ENCODE measurements around the gene KIAA1217. TPM values are rescaled to one million over a fixed set of nuclear protein-coding genes. Genes with fewer than 3 reads are reported as not detected.

KIAA1217 gene
- total and polyA plus RNA-seq, 2 experiments from 2014 or later = 5.4 to 8.1 TPM

- DNase-seq = no peak
- H4K20me1 ChIP-seq (ENCODE audit: insufficient read depth) = no peaks in the 10 kb centered on the region
- H3K79me2 ChIP-seq (ENCODE audit: insufficient read depth) = no peaks in the 10 kb centered on the region
- in situ Hi-C loops (cut with MboI) = no loop called here
- peaks cover 10% of the 10 kb centered on the region for H3K4me1 ChIP-seq (ENCODE audit: insufficient read depth)
- H3K27ac ChIP-seq = no peak overlapping the region
- no peaks in the 10 kb centered on the region for H3K27me3 ChIP-seq (replicated peaks; ENCODE audit: insufficient read depth)
- TF ChIP-seq EZH2phosphoT487 (IDR thresholded peaks at IDR 0.05; ENCODE audit: insufficient read depth, low read depth) (no peak), EZH2 (IDR thresholded peaks at IDR 0.05; ENCODE audit: insufficient read depth, poor library complexity, severe bottlenecking) (no peak)
- H3K9ac ChIP-seq = no peak overlapping the region
- H3K9me2 ChIP-seq (ENCODE audit: insufficient read depth) = no peaks in the 10 kb centered on the region
- 92 to 94% methylated on average over 3 of the region's 3 CpGs for WGBS, 2 experiments (ENCODE audit: low coverage in 1 of 2, low lambda C conversion rate in 2 of 2, missing lambda C conversion rate in 2 of 2)
- H3K4me2 ChIP-seq (ENCODE audit: unreplicated experiment) = no peak overlapping the region
- H3F3A ChIP-seq (ENCODE audit: insufficient read depth) = no peaks in the 10 kb centered on the region; the same call in 1 of the 2 replicates
- H3K9me3 ChIP-seq (ENCODE audit: low read depth) = no peaks in the 10 kb centered on the region
- H3K36me3 ChIP-seq (ENCODE audit: low read depth) = no peaks in the 10 kb centered on the region
- H3K4me3 ChIP-seq = no peak overlapping the region
- no peak overlapping the region for H2AFZ ChIP-seq
These were observed 275.8 kb downstream of the KIAA1217 start for GRCh38 chr10:24484771-24485170.

- no peak overlapping the region for H3K9ac ChIP-seq
- H3K9me3 ChIP-seq (ENCODE audit: low read depth) = no peaks in the 10 kb centered on the region
- no peak overlapping the region for H3K4me3 ChIP-seq
- no peaks in the 10 kb centered on the region for H4K20me1 ChIP-seq (ENCODE audit: insufficient read depth)
- H3K79me2 ChIP-seq (ENCODE audit: insufficient read depth) = no peaks in the 10 kb centered on the region
- H3K36me3 ChIP-seq (ENCODE audit: low read depth) = no peaks in the 10 kb centered on the region
- H2AFZ ChIP-seq = no peak overlapping the region
- 71 to 79% methylated on average over 5 of the region's 5 CpGs for WGBS, 2 experiments (ENCODE audit: low coverage in 1 of 2, low lambda C conversion rate in 2 of 2, missing lambda C conversion rate in 2 of 2)
- no peaks in the 10 kb centered on the region for H3K9me2 ChIP-seq (ENCODE audit: insufficient read depth)
- in situ Hi-C loops (cut with MboI) = no loop called here
- no peaks in the 10 kb centered on the region; the same call in 1 of the 2 replicates for H3F3A ChIP-seq (ENCODE audit: insufficient read depth)
- H3K4me2 ChIP-seq (ENCODE audit: unreplicated experiment) = no peak overlapping the region
- H3K27me3 ChIP-seq (replicated peaks; ENCODE audit: insufficient read depth) = no peaks in the 10 kb centered on the region
- H3K27ac ChIP-seq = no peak overlapping the region
- H3K4me1 ChIP-seq (ENCODE audit: insufficient read depth) = peaks cover 10% of the 10 kb centered on the region
- TF ChIP-seq EZH2 (IDR thresholded peaks at IDR 0.05; ENCODE audit: insufficient read depth, poor library complexity, severe bottlenecking) = no peak
- no peak for TF ChIP-seq EZH2phosphoT487 (IDR thresholded peaks at IDR 0.05; ENCODE audit: insufficient read depth, low read depth)
- DNase-seq = no peak
These were observed 276.4 kb downstream of the KIAA1217 start for GRCh38 chr10:24485304-24485703.

- H3K4me1 ChIP-seq (ENCODE audit: insufficient read depth) = peaks cover 7% of the 10 kb centered on the region
- TF ChIP-seq EZH2 (IDR thresholded peaks at IDR 0.05; ENCODE audit: insufficient read depth, poor library complexity, severe bottlenecking) (no peak), EZH2phosphoT487 (IDR thresholded peaks at IDR 0.05; ENCODE audit: insufficient read depth, low read depth) (no peak)
- no peak overlapping the region for H3K27ac ChIP-seq
- no peaks in the 10 kb centered on the region for H3K27me3 ChIP-seq (replicated peaks; ENCODE audit: insufficient read depth)
- in situ Hi-C loops (cut with MboI) = no loop called here
- 77% methylated on average over 5 of the region's 5 CpGs for WGBS, 2 experiments (ENCODE audit: low coverage in 1 of 2, low lambda C conversion rate in 2 of 2, missing lambda C conversion rate in 2 of 2)
- no peak for DNase-seq
- no peaks in the 10 kb centered on the region for H3K9me3 ChIP-seq (ENCODE audit: low read depth)
- H3K4me2 ChIP-seq (ENCODE audit: unreplicated experiment) = no peak overlapping the region
- H3K9ac ChIP-seq = no peak overlapping the region
- H3K9me2 ChIP-seq (ENCODE audit: insufficient read depth) = no peaks in the 10 kb centered on the region
- no peak overlapping the region for H2AFZ ChIP-seq
- H3K79me2 ChIP-seq (ENCODE audit: insufficient read depth) = no peaks in the 10 kb centered on the region
- no peaks in the 10 kb centered on the region; the same call in 1 of the 2 replicates for H3F3A ChIP-seq (ENCODE audit: insufficient read depth)
- no peaks in the 10 kb centered on the region for H4K20me1 ChIP-seq (ENCODE audit: insufficient read depth)
- H3K4me3 ChIP-seq = no peak overlapping the region
- H3K36me3 ChIP-seq (ENCODE audit: low read depth) = no peaks in the 10 kb centered on the region
These were observed 279.7 kb downstream of the KIAA1217 start for GRCh38 chr10:24488631-24489030.

DNA sequence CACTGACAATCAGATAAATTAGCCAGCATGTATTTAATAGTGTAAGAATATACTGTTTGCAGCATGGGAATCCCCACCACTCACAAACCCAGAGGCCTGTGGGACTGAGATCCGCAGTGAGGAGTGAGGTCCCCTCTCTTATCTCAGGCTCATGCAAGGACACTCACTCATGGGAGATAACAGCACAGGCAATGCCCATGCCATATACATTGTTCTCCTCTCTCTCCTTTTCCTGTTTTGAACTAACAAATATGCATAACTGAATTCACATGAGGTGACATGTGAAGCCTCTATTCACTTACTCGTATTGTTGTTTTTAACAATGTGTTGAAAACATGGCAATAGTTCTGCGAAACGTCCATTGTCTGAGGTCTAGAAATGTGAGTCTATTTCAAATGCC lies 284.2 kb downstream of the KIAA1217 start:
- no peaks in the 10 kb centered on the region for H3K9me3 ChIP-seq (ENCODE audit: low read depth)
- WGBS, 2 experiments (ENCODE audit: low coverage in 1 of 2, low lambda C conversion rate in 2 of 2, missing lambda C conversion rate in 2 of 2) = 87 to 92% methylated on average over 4 of the region's 4 CpGs
- H3K27ac ChIP-seq = no peak overlapping the region
- H3K9ac ChIP-seq = no peak overlapping the region
- no peaks in the 10 kb centered on the region for H3K79me2 ChIP-seq (ENCODE audit: insufficient read depth)
- no peak for DNase-seq
- H2AFZ ChIP-seq = no peak overlapping the region
- no peak overlapping the region for H3K4me2 ChIP-seq (ENCODE audit: unreplicated experiment)
- H3K4me1 ChIP-seq (ENCODE audit: insufficient read depth) = no peaks in the 10 kb centered on the region
- no peaks in the 10 kb centered on the region for H3F3A ChIP-seq (ENCODE audit: insufficient read depth)
- no peaks in the 10 kb centered on the region for H3K36me3 ChIP-seq (ENCODE audit: low read depth)
- H3K27me3 ChIP-seq (replicated peaks; ENCODE audit: insufficient read depth) = no peaks in the 10 kb centered on the region
- TF ChIP-seq EZH2phosphoT487 (IDR thresholded peaks at IDR 0.05; ENCODE audit: insufficient read depth, low read depth) (no peak), EZH2 (IDR thresholded peaks at IDR 0.05; ENCODE audit: insufficient read depth, poor library complexity, severe bottlenecking) (no peak)
- no peak overlapping the region for H3K4me3 ChIP-seq
- in situ Hi-C loops (cut with MboI) = no loop called here
- no peaks in the 10 kb centered on the region for H3K9me2 ChIP-seq (ENCODE audit: insufficient read depth)
- no peaks in the 10 kb centered on the region for H4K20me1 ChIP-seq (ENCODE audit: insufficient read depth)

DNA sequence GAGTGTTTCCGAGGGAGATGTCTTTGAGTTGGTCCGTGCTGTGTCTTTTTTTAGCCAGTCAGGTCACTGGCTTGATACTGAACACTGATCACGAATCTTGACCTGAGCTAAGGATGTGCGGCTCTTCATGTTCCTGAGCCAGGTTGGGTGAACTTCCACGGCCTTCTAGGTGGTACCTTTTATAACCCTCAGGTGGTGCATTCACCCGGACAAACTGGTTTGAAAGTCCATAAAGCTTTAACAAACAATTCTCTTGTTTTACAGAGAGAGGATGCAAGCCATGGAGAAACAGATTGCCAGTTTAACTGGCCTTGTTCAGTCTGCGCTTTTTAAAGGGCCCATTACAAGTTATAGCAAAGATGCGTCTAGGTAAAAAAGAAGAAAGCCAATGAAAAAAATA lies 285.3 kb downstream of the KIAA1217 start:
- no peaks in the 10 kb centered on the region for H3K79me2 ChIP-seq (ENCODE audit: insufficient read depth)
- no peak overlapping the region for H3K4me2 ChIP-seq (ENCODE audit: unreplicated experiment)
- H3K9ac ChIP-seq = no peak overlapping the region
- H3K27ac ChIP-seq = no peak overlapping the region
- no peaks in the 10 kb centered on the region for H3K9me3 ChIP-seq (ENCODE audit: low read depth)
- no peaks in the 10 kb centered on the region for H3K27me3 ChIP-seq (replicated peaks; ENCODE audit: insufficient read depth)
- H3K9me2 ChIP-seq (ENCODE audit: insufficient read depth) = no peaks in the 10 kb centered on the region
- no peak overlapping the region for H2AFZ ChIP-seq
- no peaks in the 10 kb centered on the region for H4K20me1 ChIP-seq (ENCODE audit: insufficient read depth)
- no peaks in the 10 kb centered on the region for H3K4me1 ChIP-seq (ENCODE audit: insufficient read depth)
- in situ Hi-C loops (cut with MboI) = no loop called here
- no peaks in the 10 kb centered on the region for H3K36me3 ChIP-seq (ENCODE audit: low read depth)
- DNase-seq = no peak
- H3F3A ChIP-seq (ENCODE audit: insufficient read depth) = no peaks in the 10 kb centered on the region
- H3K4me3 ChIP-seq = no peak overlapping the region
- WGBS, 2 experiments (ENCODE audit: low coverage in 1 of 2, low lambda C conversion rate in 2 of 2, missing lambda C conversion rate in 2 of 2) = 91 to 92% methylated on average over 8 of the region's 8 CpGs
- TF ChIP-seq EZH2 (IDR thresholded peaks at IDR 0.05; ENCODE audit: insufficient read depth, poor library complexity, severe bottlenecking) (no peak), EZH2phosphoT487 (IDR thresholded peaks at IDR 0.05; ENCODE audit: insufficient read depth, low read depth) (no peak)

Measured in GM23248 (cell line).